Measurements from ENCODE around the gene FTO.
"Not testable (repeated sequence)": the region's sequence is repeated elsewhere in the genome, so short reads cannot be mapped to it uniquely, and the experiment has no call there.

The FTO gene

GRCh38 chr16:54174750-54175149 is 470.8 kb downstream of the FTO start:
- Histone ChIP-seq H3K27me3 (ENCODE audit: control insufficient read depth, insufficient read depth, low read length) (no peaks in the 10 kb centered on the region), H3K4me3 (ENCODE audit: low read depth, low read length) (no peak overlapping the region), H3K9ac (ENCODE audit: low read length) (no peak overlapping the region), H3K27ac (ENCODE audit: low read depth, low read length) (no peak overlapping the region), H3K36me3 (ENCODE audit: control insufficient read depth, insufficient read depth, low read length) (no peaks in the 10 kb centered on the region), H3K4me1 (ENCODE audit: control insufficient read depth, insufficient read depth, low read length) (peaks cover 35% of the 10 kb centered on the region), H3K9me3 (ENCODE audit: control insufficient read depth, insufficient read depth, low read depth, low read length) (no peaks in the 10 kb centered on the region)

GRCh38 chr16:54175169-54175551 is 471.2 kb downstream of the FTO start:
- H3K36me3 ChIP-seq (ENCODE audit: control insufficient read depth, insufficient read depth, low read length), result no peaks in the 10 kb centered on the region
- H3K9me3 ChIP-seq (ENCODE audit: control insufficient read depth, insufficient read depth, low read depth, low read length), result no peaks in the 10 kb centered on the region
- H3K4me3 ChIP-seq (ENCODE audit: low read depth, low read length), result no peak overlapping the region
- peaks cover 35% of the 10 kb centered on the region for H3K4me1 ChIP-seq (ENCODE audit: control insufficient read depth, insufficient read depth, low read length)
- H3K27me3 ChIP-seq (ENCODE audit: control insufficient read depth, insufficient read depth, low read length), result no peaks in the 10 kb centered on the region
- no peak overlapping the region for H3K27ac ChIP-seq (ENCODE audit: low read depth, low read length)
- no peak overlapping the region for H3K9ac ChIP-seq (ENCODE audit: low read length)

- Histone ChIP-seq H3K9ac (ENCODE audit: low read length) (no peak overlapping the region), H3K9me3 (ENCODE audit: control insufficient read depth, insufficient read depth, low read depth, low read length) (no peaks in the 10 kb centered on the region), H3K4me3 (ENCODE audit: low read depth, low read length) (no peak overlapping the region), H3K4me1 (ENCODE audit: control insufficient read depth, insufficient read depth, low read length) (peaks cover 35% of the 10 kb centered on the region), H3K27ac (ENCODE audit: low read depth, low read length) (no peak overlapping the region), H3K27me3 (ENCODE audit: control insufficient read depth, insufficient read depth, low read length) (no peaks in the 10 kb centered on the region), H3K36me3 (ENCODE audit: control insufficient read depth, insufficient read depth, low read length) (no peaks in the 10 kb centered on the region)
Measured at GRCh38 chr16:54175552-54176375, 471.8 kb downstream of the FTO start.

GRCh38 chr16:54176376-54176901 is 472.5 kb downstream of the FTO start:
- H3K9ac ChIP-seq (ENCODE audit: low read length), result no peak overlapping the region
- H3K4me1 ChIP-seq (ENCODE audit: control insufficient read depth, insufficient read depth, low read length), result peaks cover 35% of the 10 kb centered on the region
- H3K27me3 ChIP-seq (ENCODE audit: control insufficient read depth, insufficient read depth, low read length), result no peaks in the 10 kb centered on the region
- no peaks in the 10 kb centered on the region for H3K36me3 ChIP-seq (ENCODE audit: control insufficient read depth, insufficient read depth, low read length)
- no peak overlapping the region for H3K4me3 ChIP-seq (ENCODE audit: low read depth, low read length)
- H3K27ac ChIP-seq (ENCODE audit: low read depth, low read length), result no peak overlapping the region
- no peaks in the 10 kb centered on the region for H3K9me3 ChIP-seq (ENCODE audit: control insufficient read depth, insufficient read depth, low read depth, low read length)

- Histone ChIP-seq H3K27me3 (ENCODE audit: control insufficient read depth, insufficient read depth, low read length) (no peaks in the 10 kb centered on the region), H3K9ac (ENCODE audit: low read length) (no peak overlapping the region)
Measured at GRCh38 chr16:54177052-54177861, 473.3 kb downstream of the FTO start.

GRCh38 chr16:54177862-54178477 is 474.0 kb downstream of the FTO start:
- Histone ChIP-seq H3K27ac (ENCODE audit: low read depth, low read length) (no peak overlapping the region), H3K4me1 (ENCODE audit: control insufficient read depth, insufficient read depth, low read length) (peaks cover 30% of the 10 kb centered on the region), H3K36me3 (ENCODE audit: control insufficient read depth, insufficient read depth, low read length) (no peaks in the 10 kb centered on the region), H3K9me3 (ENCODE audit: control insufficient read depth, insufficient read depth, low read depth, low read length) (no peaks in the 10 kb centered on the region), H3K9ac (ENCODE audit: low read length) (no peak overlapping the region), H3K4me3 (ENCODE audit: low read depth, low read length) (no peak overlapping the region), H3K27me3 (ENCODE audit: control insufficient read depth, insufficient read depth, low read length) (no peaks in the 10 kb centered on the region)

More at GRCh38 chr16:54177052-54177861, 473.3 kb downstream of the FTO start:
- Histone ChIP-seq H3K9me3 (ENCODE audit: control insufficient read depth, insufficient read depth, low read depth, low read length) (no peaks in the 10 kb centered on the region), H3K4me1 (ENCODE audit: control insufficient read depth, insufficient read depth, low read length) (peaks cover 32% of the 10 kb centered on the region), H3K4me3 (ENCODE audit: low read depth, low read length) (no peak overlapping the region), H3K27ac (ENCODE audit: low read depth, low read length) (no peak overlapping the region), H3K36me3 (ENCODE audit: control insufficient read depth, insufficient read depth, low read length) (no peaks in the 10 kb centered on the region)

GRCh38 chr16:54178478-54178976 is 474.6 kb downstream of the FTO start:
- Histone ChIP-seq H3K27ac (ENCODE audit: low read depth, low read length) (no peak overlapping the region), H3K4me1 (ENCODE audit: control insufficient read depth, insufficient read depth, low read length) (peaks cover 30% of the 10 kb centered on the region), H3K4me3 (ENCODE audit: low read depth, low read length) (no peak overlapping the region), H3K9me3 (ENCODE audit: control insufficient read depth, insufficient read depth, low read depth, low read length) (no peaks in the 10 kb centered on the region), H3K9ac (ENCODE audit: low read length) (no peak overlapping the region), H3K27me3 (ENCODE audit: control insufficient read depth, insufficient read depth, low read length) (no peaks in the 10 kb centered on the region), H3K36me3 (ENCODE audit: control insufficient read depth, insufficient read depth, low read length) (no peaks in the 10 kb centered on the region)

- Histone ChIP-seq H3K9me3 (ENCODE audit: control insufficient read depth, insufficient read depth, low read depth, low read length) (no peaks in the 10 kb centered on the region), H3K27ac (ENCODE audit: low read depth, low read length) (no peak overlapping the region), H3K4me1 (ENCODE audit: control insufficient read depth, insufficient read depth, low read length) (peaks cover 14% of the 10 kb centered on the region), H3K9ac (ENCODE audit: low read length) (no peak overlapping the region), H3K36me3 (ENCODE audit: control insufficient read depth, insufficient read depth, low read length) (no peaks in the 10 kb centered on the region), H3K27me3 (ENCODE audit: control insufficient read depth, insufficient read depth, low read length) (no peaks in the 10 kb centered on the region), H3K4me3 (ENCODE audit: low read depth, low read length) (no peak overlapping the region)
Measured at GRCh38 chr16:54180421-54181359, 476.7 kb downstream of the FTO start.

- not testable (repeated sequence) for H3K4me3 ChIP-seq (ENCODE audit: low read depth, low read length); H3K27ac ChIP-seq (ENCODE audit: low read depth, low read length); H3K9me3 ChIP-seq (ENCODE audit: control insufficient read depth, insufficient read depth, low read depth, low read length); H3K36me3 ChIP-seq (ENCODE audit: control insufficient read depth, insufficient read depth, low read length); H3K9ac ChIP-seq (ENCODE audit: low read length); H3K4me1 ChIP-seq (ENCODE audit: control insufficient read depth, insufficient read depth, low read length); H3K27me3 ChIP-seq (ENCODE audit: control insufficient read depth, insufficient read depth, low read length)
Measured at GRCh38 chr16:54181683-54182329, 477.9 kb downstream of the FTO start.

GRCh38 chr16:54185045-54185444 is 481.1 kb downstream of the FTO start:
- H3K27ac ChIP-seq (ENCODE audit: low read depth, low read length), result no peak overlapping the region
- peaks cover 9% of the 10 kb centered on the region; the same call in 1 of the 2 replicates for H3K27me3 ChIP-seq (ENCODE audit: control insufficient read depth, insufficient read depth, low read length)
- H3K9me3 ChIP-seq (ENCODE audit: control insufficient read depth, insufficient read depth, low read depth, low read length), result no peaks in the 10 kb centered on the region
- H3K9ac ChIP-seq (ENCODE audit: low read length), result no peak overlapping the region
- H3K4me3 ChIP-seq (ENCODE audit: low read depth, low read length), result no peak overlapping the region
- no peaks in the 10 kb centered on the region for H3K4me1 ChIP-seq (ENCODE audit: control insufficient read depth, insufficient read depth, low read length)
- no peaks in the 10 kb centered on the region for H3K36me3 ChIP-seq (ENCODE audit: control insufficient read depth, insufficient read depth, low read length)

Measured in HUES6 (cell line).